DOHH2 (cell line): Measurements from ENCODE around the gene OSBPL1A.
A peak's percentile ranks its signal among the peaks of the same experiment; 100 is the strongest.

Experiments used
- EZH2phosphoT487 ChIP-seq: fragments of 200-600 bp; sonication (generic); IDR thresholded peaks from 2 replicates; pipeline ENCODE4 v1.6.1; 2017; ENCODE audit warnings: borderline replicate concordance, mild to moderate bottlenecking, antibody characterized with exemption, low read length, moderate library complexity, mixed read lengths
- TF ChIP-seq, protein P1 (sequence below): fragments of 200-600 bp; sonication (generic); IDR thresholded peaks from one replicate; pipeline ENCODE4 v1.5.1; 2014; ENCODE audit warnings: antibody characterized with exemption, mild to moderate bottlenecking, low read depth, low read length; ENCODE audit not compliant: poor library complexity, severe bottlenecking

DNA sequence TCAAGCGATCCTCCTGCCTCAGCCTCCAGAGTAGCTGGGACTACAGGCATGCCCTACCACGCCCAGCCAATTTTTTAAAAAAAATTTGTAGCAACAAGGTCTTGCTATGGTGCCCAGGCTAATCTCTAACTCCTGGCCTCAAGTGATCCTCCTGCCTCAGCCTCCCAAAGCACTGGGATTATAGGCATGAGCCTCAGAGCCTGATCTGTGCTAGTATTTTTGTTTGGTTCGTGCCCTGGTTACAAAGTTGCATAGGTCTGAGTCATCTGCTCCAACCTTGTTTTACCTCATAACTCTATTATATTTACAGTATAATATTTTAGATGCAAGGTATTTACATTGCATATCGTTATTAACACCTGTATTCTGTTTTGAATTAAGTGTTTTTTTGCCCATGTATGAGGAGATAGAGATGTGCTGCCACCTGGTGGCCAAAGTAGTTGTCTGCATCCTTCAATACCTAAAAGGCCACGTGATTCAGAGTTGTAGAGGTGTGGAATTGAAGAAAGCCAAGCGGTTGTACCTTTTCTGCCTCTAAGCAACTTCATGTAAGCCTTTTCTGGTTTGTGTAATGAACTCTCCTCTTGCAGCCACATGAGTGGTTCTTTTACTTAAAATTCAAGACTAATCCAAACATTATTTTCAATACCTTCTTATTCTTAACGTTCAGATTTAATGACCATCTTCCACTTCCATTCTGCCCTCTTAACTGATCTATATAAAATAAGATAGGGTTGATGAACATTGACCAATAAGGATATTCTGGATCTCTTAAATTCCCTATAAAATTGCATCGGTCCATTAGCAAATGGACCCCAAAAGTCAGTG is 278.7 kb downstream of the OSBPL1A start:
- TF ChIP-seq, protein P1, sequence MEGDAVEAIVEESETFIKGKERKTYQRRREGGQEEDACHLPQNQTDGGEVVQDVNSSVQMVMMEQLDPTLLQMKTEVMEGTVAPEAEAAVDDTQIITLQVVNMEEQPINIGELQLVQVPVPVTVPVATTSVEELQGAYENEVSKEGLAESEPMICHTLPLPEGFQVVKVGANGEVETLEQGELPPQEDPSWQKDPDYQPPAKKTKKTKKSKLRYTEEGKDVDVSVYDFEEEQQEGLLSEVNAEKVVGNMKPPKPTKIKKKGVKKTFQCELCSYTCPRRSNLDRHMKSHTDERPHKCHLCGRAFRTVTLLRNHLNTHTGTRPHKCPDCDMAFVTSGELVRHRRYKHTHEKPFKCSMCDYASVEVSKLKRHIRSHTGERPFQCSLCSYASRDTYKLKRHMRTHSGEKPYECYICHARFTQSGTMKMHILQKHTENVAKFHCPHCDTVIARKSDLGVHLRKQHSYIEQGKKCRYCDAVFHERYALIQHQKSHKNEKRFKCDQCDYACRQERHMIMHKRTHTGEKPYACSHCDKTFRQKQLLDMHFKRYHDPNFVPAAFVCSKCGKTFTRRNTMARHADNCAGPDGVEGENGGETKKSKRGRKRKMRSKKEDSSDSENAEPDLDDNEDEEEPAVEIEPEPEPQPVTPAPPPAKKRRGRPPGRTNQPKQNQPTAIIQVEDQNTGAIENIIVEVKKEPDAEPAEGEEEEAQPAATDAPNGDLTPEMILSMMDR = peak; percentile 75
- TF ChIP-seq EZH2phosphoT487 = no peak
